HG02973 (cell line): Measurements from ENCODE around the gene OR1E2.
"Not testable (repeated sequence)": the region's sequence is repeated elsewhere in the genome, so short reads cannot be mapped to it uniquely, and the experiment has no call there.

Experiments
- ATAC-seq: cut with Tn5 transposase; IDR thresholded peaks from one replicate; pipeline ENCODE4 v1.9.1; 2021; ENCODE audit warnings: moderate library complexity; ENCODE audit not compliant: unreplicated experiment

The OR1E2 gene

GRCh38 chr17:3400055-3400454, 33.6 kb downstream of the OR1E2 start:
- no peak for ATAC-seq

GRCh38 chr17:3398310-3398709, 35.3 kb downstream of the OR1E2 start, which contains the start of gene OR1E1:
TSS of gene OR1E1 (minus strand) at chr17:3398410. CDS start at chr17:3398410, 0 bp downstream.
- ATAC-seq: no peak

- ATAC-seq: not testable (repeated sequence)
Observed at GRCh38 chr17:3397801-3398200, 35.8 kb downstream of the OR1E2 start.

- ATAC-seq: no peak
Observed at GRCh38 chr17:3389791-3390190, 43.9 kb downstream of the OR1E2 start.

- ATAC-seq: no peak
Observed at GRCh38 chr17:3385869-3386816, 47.5 kb downstream of the OR1E2 start, which contains the start of gene OR3A2. TSS of gene OR3A2 (minus strand) at chr17:3386308.
